HepG2 (cell line): ENCODE data around the gene DLST. TPM values are rescaled to one million over a fixed set of nuclear protein-coding genes. Genes with fewer than 3 reads are reported as not detected.
A peak's percentile ranks its signal among the peaks of the same experiment; 100 is the strongest.

Experiments used
- ATM ChIP-seq: fragments of 450-650 bp; IDR thresholded peaks from 2 replicates; pipeline ENCODE4 v1.7.1; 2017; ENCODE audit warnings: mild to moderate bottlenecking, borderline replicate concordance
- FOXO1 ChIP-seq: sonication (generic); formaldehyde crosslinking; IDR thresholded peaks from 2 replicates; pipeline ENCODE4 v1.4.0; 2020; ENCODE audit warnings: missing genetic modification reagents
- GZF1 ChIP-seq: sonication (generic); formaldehyde crosslinking; IDR thresholded peaks from 2 replicates; pipeline ENCODE4 v1.5.1; 2020; ENCODE audit warnings: mild to moderate bottlenecking, missing genetic modification reagents
- MAZ ChIP-seq, 2 experiments: sonication (generic) in 1 of 2; formaldehyde crosslinking in 1 of 2; IDR thresholded peaks; 2 replicates each; pipeline versions ENCODE4 v1.5.0 to v1.6.1; 2012 to 2020; ENCODE audit warnings: low read depth in 2 of 2, mild to moderate bottlenecking in 2 of 2, borderline replicate concordance in 1 of 2, improper control_type of control experiment in 1 of 2, low read length in 1 of 2, missing genetic modification reagents in 1 of 2, moderate library complexity in 1 of 2
- NAIF1 ChIP-seq: sonication (generic); formaldehyde crosslinking; IDR thresholded peaks from 2 replicates; pipeline ENCODE4 v1.5.0; 2020; ENCODE audit warnings: mild to moderate bottlenecking, missing genetic modification reagents, borderline replicate concordance
- PHF21A ChIP-seq: sonication (generic); formaldehyde crosslinking; IDR thresholded peaks from 2 replicates; pipeline ENCODE4 v1.5.0; 2020; ENCODE audit warnings: mild to moderate bottlenecking, missing genetic modification reagents
- POLR2AphosphoS5 ChIP-seq: IDR thresholded peaks from 2 replicates; pipeline ENCODE4 v1.6.1; 2012; ENCODE audit warnings: low read depth, low read length
- TOE1 ChIP-seq: sonication (generic); formaldehyde crosslinking; IDR thresholded peaks from 2 replicates; pipeline ENCODE4 v1.4.0; 2020; ENCODE audit warnings: mild to moderate bottlenecking, missing genetic modification reagents
- ZBTB4 ChIP-seq: sonication (generic); formaldehyde crosslinking; IDR thresholded peaks from 2 replicates; pipeline ENCODE4 v1.4.0; 2020; ENCODE audit warnings: missing genetic modification reagents, mild to moderate bottlenecking, borderline replicate concordance
- ZBTB7B ChIP-seq: sonication (generic); formaldehyde crosslinking; IDR thresholded peaks from 2 replicates; pipeline ENCODE4 v1.4.0; 2020; ENCODE audit warnings: missing genetic modification reagents
- ZNF263 ChIP-seq: sonication (generic); formaldehyde crosslinking; IDR thresholded peaks from 2 replicates; pipeline ENCODE4 v1.4.0; 2020; ENCODE audit warnings: missing genetic modification reagents
- ZNF646 ChIP-seq: sonication (generic); formaldehyde crosslinking; IDR thresholded peaks from 2 replicates; pipeline ENCODE4 v1.9.0; 2021; ENCODE audit warnings: mild to moderate bottlenecking, missing genetic modification reagents
- polyA plus RNA-seq, 8 experiments: library from polyadenylated mRNA; depleted of rRNA in 3 of 8; stranded (reverse) in 7 of 8; unstranded in 1 of 8; fragments of >200 nt; fragmentation: Illumina TruSeq in 4 of 8; extraction: Trizol in 4 of 8; gene quantifications; 2 replicates each; pipeline versions ENCODE4 v1.2.1 to v1.2.3, GENCODE V29; 2011 to 2016; ENCODE audit warnings: low read depth in 4 of 8, missing spikeins in 1 of 8, mixed read lengths in 1 of 8; ENCODE audit not compliant: insufficient read depth in 1 of 8
- total RNA-seq, 5 experiments: library from RNA; depleted of rRNA; stranded (reverse); fragments of >200 nt; fragmentation: Illumina TruSeq; extraction: Trizol; gene quantifications; 2 replicates each; pipeline ENCODE4 v1.2.3, GENCODE V29; 2016; ENCODE audit warnings: low read depth in 1 of 5
- TF ChIP-seq, protein P1 (sequence below): sonication (generic); formaldehyde crosslinking; IDR thresholded peaks from 2 replicates; pipeline ENCODE4 v1.5.1; 2020; ENCODE audit warnings: missing genetic modification reagents, mild to moderate bottlenecking, borderline replicate concordance
- TF ChIP-seq, protein P2 (sequence below): sonication (generic); formaldehyde crosslinking; conservative IDR thresholded peaks from 2 replicates; pipeline ENCODE4 v1.4.0; 2020; ENCODE audit warnings: missing genetic modification reagents
- TF ChIP-seq, protein P3 (sequence below): IDR thresholded peaks from 2 replicates; pipeline ENCODE4 v1.6.1; 2012; ENCODE audit warnings: inconsistent platforms

DLST gene
- total and polyA plus RNA-seq, 2 of the 13 experiments (the other 11 are each of a cell fraction or from before 2014, with no cell fraction given), result 56.5 to 94.3 TPM

DNA sequence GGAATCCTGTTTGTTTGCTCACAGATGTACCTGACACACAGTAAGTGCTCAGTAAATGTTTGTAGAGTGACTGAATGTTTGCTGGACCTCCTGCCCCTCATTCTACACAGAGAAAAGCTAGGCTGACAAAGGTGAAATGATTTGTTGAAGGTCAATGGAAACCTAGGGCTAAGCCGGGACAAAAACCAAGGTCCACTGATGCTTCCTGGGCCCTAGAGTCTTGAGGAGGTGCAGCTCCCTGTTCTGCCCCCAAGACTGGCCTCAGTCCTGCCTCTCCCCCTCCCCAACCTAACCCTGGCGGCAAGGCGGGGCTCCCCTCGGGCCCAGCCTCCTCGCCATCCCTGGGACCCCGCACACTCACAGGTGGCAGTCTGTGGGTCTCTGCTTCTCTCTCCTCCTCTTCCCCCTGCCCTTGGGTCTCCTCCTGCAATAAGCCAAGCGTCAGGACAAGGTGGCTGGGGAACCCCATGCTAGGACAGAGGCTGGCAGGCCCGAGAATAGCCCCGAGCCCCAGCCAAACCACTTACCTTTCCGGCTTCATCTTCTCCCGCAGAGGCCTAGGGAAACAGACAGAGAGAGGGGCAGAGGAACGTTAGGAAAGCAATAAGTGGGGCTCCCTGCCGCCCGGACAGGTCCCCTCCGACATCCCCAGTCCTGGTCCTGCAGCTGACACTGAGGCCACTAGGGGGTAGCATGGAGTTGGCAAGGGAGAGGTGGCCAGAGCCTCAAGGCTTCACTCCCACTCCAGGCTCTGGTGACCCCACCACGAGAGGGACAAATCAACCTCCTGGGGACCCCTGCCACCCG, 64.3 kb downstream of the DLST start (continued):
- peak; percentile 78 for TF ChIP-seq PHF21A (CRISPR knock-in tag)
- TF ChIP-seq, protein P1, sequence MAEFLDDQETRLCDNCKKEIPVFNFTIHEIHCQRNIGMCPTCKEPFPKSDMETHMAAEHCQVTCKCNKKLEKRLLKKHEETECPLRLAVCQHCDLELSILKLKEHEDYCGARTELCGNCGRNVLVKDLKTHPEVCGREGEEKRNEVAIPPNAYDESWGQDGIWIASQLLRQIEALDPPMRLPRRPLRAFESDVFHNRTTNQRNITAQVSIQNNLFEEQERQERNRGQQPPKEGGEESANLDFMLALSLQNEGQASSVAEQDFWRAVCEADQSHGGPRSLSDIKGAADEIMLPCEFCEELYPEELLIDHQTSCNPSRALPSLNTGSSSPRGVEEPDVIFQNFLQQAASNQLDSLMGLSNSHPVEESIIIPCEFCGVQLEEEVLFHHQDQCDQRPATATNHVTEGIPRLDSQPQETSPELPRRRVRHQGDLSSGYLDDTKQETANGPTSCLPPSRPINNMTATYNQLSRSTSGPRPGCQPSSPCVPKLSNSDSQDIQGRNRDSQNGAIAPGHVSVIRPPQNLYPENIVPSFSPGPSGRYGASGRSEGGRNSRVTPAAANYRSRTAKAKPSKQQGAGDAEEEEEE, result no peak
- peak; percentile 36; the same call in 1 of the 2 replicates for TF ChIP-seq FOXO1
- no peak for TF ChIP-seq NAIF1 (CRISPR knock-in tag)
- TF ChIP-seq TOE1 (CRISPR knock-in tag), result no peak
- no peak for TF ChIP-seq ATM
- no peak for TF ChIP-seq ZBTB7B (CRISPR knock-in tag)
- no peak for TF ChIP-seq ZBTB4
- TF ChIP-seq, protein P2, sequence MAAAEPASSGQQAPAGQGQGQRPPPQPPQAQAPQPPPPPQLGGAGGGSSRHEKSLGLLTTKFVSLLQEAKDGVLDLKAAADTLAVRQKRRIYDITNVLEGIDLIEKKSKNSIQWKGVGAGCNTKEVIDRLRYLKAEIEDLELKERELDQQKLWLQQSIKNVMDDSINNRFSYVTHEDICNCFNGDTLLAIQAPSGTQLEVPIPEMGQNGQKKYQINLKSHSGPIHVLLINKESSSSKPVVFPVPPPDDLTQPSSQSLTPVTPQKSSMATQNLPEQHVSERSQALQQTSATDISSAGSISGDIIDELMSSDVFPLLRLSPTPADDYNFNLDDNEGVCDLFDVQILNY (CRISPR knock-in tag), result no peak
- no peak for TF ChIP-seq GZF1
- no peak for TF ChIP-seq ZNF646 (CRISPR knock-in tag)
- no peak for TF ChIP-seq ZNF263 (CRISPR knock-in tag)
- TF ChIP-seq, protein P3, sequence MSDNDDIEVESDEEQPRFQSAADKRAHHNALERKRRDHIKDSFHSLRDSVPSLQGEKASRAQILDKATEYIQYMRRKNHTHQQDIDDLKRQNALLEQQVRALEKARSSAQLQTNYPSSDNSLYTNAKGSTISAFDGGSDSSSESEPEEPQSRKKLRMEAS, result 0 out of 2 replicates have a peak, but pooled peaks have one; percentile 9
- no peak for TF ChIP-seq MAZ (IDR thresholded peaks at IDR 0.05; ENCODE audit: borderline replicate concordance, low read depth, low read length)
- TF ChIP-seq MAZ (CRISPR knock-in tag; IDR thresholded peaks at IDR 0.05; ENCODE audit: low read depth), result no peak
- TF ChIP-seq POLR2AphosphoS5, result no peak
